SK-N-SH (cell line): ENCODE measurements around the gene SH3PXD2A. TPM values are rescaled to one million over a fixed set of nuclear protein-coding genes. Genes with fewer than 3 reads are reported as not detected.
A peak's percentile ranks its signal among the peaks of the same experiment; 100 is the strongest.

Experiments used
- CTCF ChIA-PET: fragments of 300-600, 350-600 bp; formaldehyde crosslinking; extraction: SDS; loops from one replicate; lab custom pipeline; 2021; lab: Yijun Ruan, JAX
- POLR2A ChIA-PET: fragments of 350-600 bp; sonication (Branson Sonifier 250); formaldehyde crosslinking; extraction: SDS; loops from one replicate; lab custom pipeline; 2020; ENCODE audit warnings: antibody characterized with exemption, inconsistent platforms; lab: Yijun Ruan, JAX
- DNase-seq: peaks from one replicate; pipeline ENCODE4 v3.0.0; 2012
- H2AFZ ChIP-seq: fragments of 200-600 bp; sonication (generic); 2 replicates; pipeline ENCODE4 v1.8.1; 2016; ENCODE audit warnings: antibody characterized with exemption, mild to moderate bottlenecking, low read depth
- H3F3A ChIP-seq: fragments of 200-600 bp; sonication (generic); replicated peaks from 2 replicates; pipeline ENCODE3; 2016; ENCODE audit warnings: antibody characterized with exemption, mild to moderate bottlenecking; ENCODE audit not compliant: insufficient read depth
- H3K27ac ChIP-seq, 2 experiments: fragments of 200-500 bp in 1 of 2; fragments of 200-600 bp in 1 of 2; sonication (Bioruptor generic) in 1 of 2; sonication (generic), shearing (Covaris generic) in 1 of 2; 2 replicates each; pipeline versions ENCODE4 v1.5.1 to v1.6.1; 2014 to 2016; ENCODE audit warnings: low read depth in 2 of 2, inconsistent platforms in 1 of 2, low read length in 1 of 2, mild to moderate bottlenecking in 1 of 2, mixed read lengths in 1 of 2
- H3K27me3 ChIP-seq: fragments of 200-600 bp; sonication (generic), shearing (Covaris generic); 2 replicates; pipeline ENCODE4 v1.6.1; 2016; ENCODE audit warnings: mixed run types; ENCODE audit not compliant: insufficient read depth
- H3K36me3 ChIP-seq, 2 experiments: fragments of 200-500 bp in 1 of 2; fragments of 200-600 bp in 1 of 2; sonication (Bioruptor generic) in 1 of 2; sonication (generic) in 1 of 2; replicated peaks in 1 of 2; 2 replicates each; pipeline versions ENCODE3 to v1.5.1; 2014 to 2016; ENCODE audit warnings: low read length in 1 of 2, mild to moderate bottlenecking in 1 of 2; ENCODE audit not compliant: insufficient read depth in 2 of 2, control insufficient read depth in 1 of 2
- H3K4me1 ChIP-seq, 2 experiments: fragments of 200-500 bp in 1 of 2; fragments of 200-600 bp in 1 of 2; sonication (Bioruptor generic) in 1 of 2; sonication (generic), shearing (Covaris generic) in 1 of 2; 2 replicates each; pipeline versions ENCODE4 v1.5.1 to v1.6.1; 2014 to 2016; ENCODE audit warnings: low read depth in 1 of 2, low read length in 1 of 2, mixed run types in 1 of 2; ENCODE audit not compliant: insufficient read depth in 2 of 2, control insufficient read depth in 1 of 2
- H3K4me2 ChIP-seq: fragments of 200-600 bp; sonication (generic), shearing (Covaris generic); 2 replicates; pipeline ENCODE4 v1.6.1; 2017; ENCODE audit warnings: mixed run types
- H3K4me3 ChIP-seq, 2 experiments: fragments of 200-500 bp in 1 of 2; fragments of 200-600 bp in 1 of 2; sonication (Bioruptor generic) in 1 of 2; sonication (generic), shearing (Covaris generic) in 1 of 2; 2 replicates each; pipeline versions ENCODE4 v1.5.1 to v1.8.1; 2014 to 2016; ENCODE audit warnings: low read depth in 2 of 2, inconsistent platforms in 1 of 2, low read length in 1 of 2, mild to moderate bottlenecking in 1 of 2, mixed read lengths in 1 of 2, moderate library complexity in 1 of 2
- H3K79me2 ChIP-seq: fragments of 200-600 bp; sonication (generic); 2 replicates; pipeline ENCODE4 v1.8.1; 2017; ENCODE audit warnings: mild to moderate bottlenecking; ENCODE audit not compliant: insufficient read depth
- H3K9ac ChIP-seq: fragments of 200-600 bp; sonication (generic); 2 replicates; pipeline ENCODE4 v1.6.1; 2017; ENCODE audit warnings: mixed run types
- H3K9me2 ChIP-seq: fragments of 200-600 bp; sonication (generic); 2 replicates; pipeline ENCODE4 v1.6.1; 2017; ENCODE audit warnings: mixed run types
- H3K9me3 ChIP-seq: fragments of 200-600 bp; sonication (generic); 2 replicates; pipeline ENCODE4 v1.6.1; 2017; ENCODE audit warnings: mixed run types, mild to moderate bottlenecking, moderate library complexity
- H4K20me1 ChIP-seq: fragments of 200-600 bp; sonication (generic); 2 replicates; pipeline ENCODE4 v1.6.1; 2017; ENCODE audit warnings: mild to moderate bottlenecking, mixed run types; ENCODE audit not compliant: insufficient read depth
- ELF1 ChIP-seq: IDR thresholded peaks from 2 replicates; pipeline ENCODE4 v1.4.0; 2012
- EP300 ChIP-seq, 2 experiments: IDR thresholded peaks; 2 replicates each; pipeline versions ENCODE4 v1.4.0 to v1.6.1; 2012; ENCODE audit warnings: borderline replicate concordance in 1 of 2, low read depth in 1 of 2, low read length in 1 of 2
- FOSL2 ChIP-seq: IDR thresholded peaks from 2 replicates; pipeline ENCODE4 v1.4.0; 2012; ENCODE audit warnings: low read depth, mild to moderate bottlenecking, moderate library complexity, borderline replicate concordance
- FOXM1 ChIP-seq: IDR thresholded peaks from 2 replicates; pipeline ENCODE4 v1.4.0; 2012; ENCODE audit warnings: low read depth, mild to moderate bottlenecking
- GATA2 ChIP-seq: sonication (generic); formaldehyde crosslinking; IDR thresholded peaks from 2 replicates; pipeline ENCODE4 v1.5.0; 2020; ENCODE audit warnings: mild to moderate bottlenecking, missing genetic modification reagents
- RAD21 ChIP-seq: IDR thresholded peaks from 2 replicates; pipeline ENCODE4 v1.6.1; 2012; ENCODE audit warnings: mild to moderate bottlenecking, low read length
- RCOR1 ChIP-seq: fragments of 150-350 bp; IDR thresholded peaks from 2 replicates; pipeline ENCODE4 v1.6.1; 2017; ENCODE audit warnings: antibody characterized with exemption, low read length
- RFX5 ChIP-seq: IDR thresholded peaks from 2 replicates; pipeline ENCODE4 v1.6.1; 2012; ENCODE audit warnings: mild to moderate bottlenecking, improper control_type of control experiment, low read length
- SIN3A ChIP-seq: IDR thresholded peaks from 2 replicates; pipeline ENCODE4 v1.6.1; 2012; ENCODE audit warnings: low read depth, mild to moderate bottlenecking, low read length, moderate library complexity, borderline replicate concordance
- SMC3 ChIP-seq: IDR thresholded peaks from 2 replicates; pipeline ENCODE4 v1.6.1; 2012; ENCODE audit warnings: low read depth, low read length, improper control_type of control experiment
- TCF12 ChIP-seq: IDR thresholded peaks from 2 replicates; pipeline ENCODE4 v1.4.0; 2012
- TEAD4 ChIP-seq: IDR thresholded peaks from 2 replicates; pipeline ENCODE4 v1.4.0; 2012; ENCODE audit warnings: mild to moderate bottlenecking, borderline replicate concordance; ENCODE audit not compliant: insufficient read depth
- YY1 ChIP-seq: IDR thresholded peaks from 2 replicates; pipeline ENCODE4 v1.4.0; 2012; ENCODE audit warnings: low read depth, mild to moderate bottlenecking
- WGBS: methylation state at CpG from one replicate; pipeline ENCODE4 v1.1.6; 2017; ENCODE audit warnings: low lambda C conversion rate; 5-methylcytosine and 5-hydroxymethylcytosine counted together
- polyA plus RNA-seq, 3 experiments: library from polyadenylated mRNA; depleted of rRNA; stranded (reverse); fragments of >200 nt; gene quantifications; 2 replicates each; pipeline ENCODE4 v1.2.3, GENCODE V29; 2012
- TF ChIP-seq, protein P1 (sequence below): IDR thresholded peaks from 2 replicates; pipeline ENCODE4 v1.4.0; 2012; ENCODE audit warnings: low read depth, borderline replicate concordance
- TF ChIP-seq, protein P2 (sequence below): fragments of 150-350 bp; IDR thresholded peaks from 2 replicates; pipeline ENCODE4 v1.6.1; 2017; ENCODE audit warnings: antibody characterized with exemption, low read length, low read depth, borderline replicate concordance
- TF ChIP-seq, protein P3 (sequence below): fragments of 200-600 bp; sonication (generic); IDR thresholded peaks from 2 replicates; pipeline ENCODE4 v1.6.1; 2017; ENCODE audit warnings: antibody characterized with exemption, mild to moderate bottlenecking, moderate library complexity

Gene SH3PXD2A
- polyA plus RNA-seq, 1 of the 3 experiments (the other 2 are of a cell fraction): 2.5 TPM

DNA sequence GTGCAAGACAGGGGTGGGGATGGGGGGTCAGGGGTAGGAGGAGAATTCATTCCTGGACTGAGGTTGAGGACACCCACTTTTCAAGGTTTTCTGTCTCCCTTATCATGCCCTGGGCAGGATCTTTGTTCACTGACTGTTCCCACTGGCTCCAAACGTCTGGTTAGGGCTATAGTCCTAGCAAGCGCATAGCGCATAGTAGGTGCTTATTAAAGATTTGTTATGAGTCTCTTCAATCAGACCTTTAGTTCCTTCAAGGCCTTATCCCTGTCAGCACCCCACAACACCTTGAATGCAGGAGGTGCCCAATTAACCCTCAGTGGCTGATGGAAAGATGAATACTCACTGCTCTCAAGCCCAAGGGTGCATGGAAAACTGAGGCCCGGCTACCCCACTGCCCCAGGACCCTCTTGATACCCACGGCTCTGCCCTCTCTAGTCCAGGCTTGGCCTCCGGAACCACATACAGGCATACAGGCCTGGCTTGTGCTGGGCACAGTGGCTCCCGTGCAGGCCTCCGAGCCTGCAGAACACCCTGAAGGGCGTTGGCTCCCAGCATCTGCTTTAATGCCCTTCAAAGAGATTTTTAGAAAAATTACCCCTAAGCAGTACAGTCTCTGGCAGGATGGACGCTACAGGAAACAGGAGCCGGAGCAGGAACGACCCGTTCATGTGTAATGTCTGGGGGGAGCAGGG lies 177.7 kb downstream of the SH3PXD2A start (continued):
- TF ChIP-seq, protein P1, sequence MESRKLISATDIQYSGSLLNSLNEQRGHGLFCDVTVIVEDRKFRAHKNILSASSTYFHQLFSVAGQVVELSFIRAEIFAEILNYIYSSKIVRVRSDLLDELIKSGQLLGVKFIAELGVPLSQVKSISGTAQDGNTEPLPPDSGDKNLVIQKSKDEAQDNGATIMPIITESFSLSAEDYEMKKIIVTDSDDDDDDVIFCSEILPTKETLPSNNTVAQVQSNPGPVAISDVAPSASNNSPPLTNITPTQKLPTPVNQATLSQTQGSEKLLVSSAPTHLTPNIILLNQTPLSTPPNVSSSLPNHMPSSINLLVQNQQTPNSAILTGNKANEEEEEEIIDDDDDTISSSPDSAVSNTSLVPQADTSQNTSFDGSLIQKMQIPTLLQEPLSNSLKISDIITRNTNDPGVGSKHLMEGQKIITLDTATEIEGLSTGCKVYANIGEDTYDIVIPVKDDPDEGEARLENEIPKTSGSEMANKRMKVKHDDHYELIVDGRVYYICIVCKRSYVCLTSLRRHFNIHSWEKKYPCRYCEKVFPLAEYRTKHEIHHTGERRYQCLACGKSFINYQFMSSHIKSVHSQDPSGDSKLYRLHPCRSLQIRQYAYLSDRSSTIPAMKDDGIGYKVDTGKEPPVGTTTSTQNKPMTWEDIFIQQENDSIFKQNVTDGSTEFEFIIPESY: no peak
- no peak for TF ChIP-seq RCOR1
- no peak for TF ChIP-seq YY1
- TF ChIP-seq ELF1: no peak
- TF ChIP-seq RFX5: no peak
- no peak for TF ChIP-seq SIN3A
- TF ChIP-seq, protein P2, sequence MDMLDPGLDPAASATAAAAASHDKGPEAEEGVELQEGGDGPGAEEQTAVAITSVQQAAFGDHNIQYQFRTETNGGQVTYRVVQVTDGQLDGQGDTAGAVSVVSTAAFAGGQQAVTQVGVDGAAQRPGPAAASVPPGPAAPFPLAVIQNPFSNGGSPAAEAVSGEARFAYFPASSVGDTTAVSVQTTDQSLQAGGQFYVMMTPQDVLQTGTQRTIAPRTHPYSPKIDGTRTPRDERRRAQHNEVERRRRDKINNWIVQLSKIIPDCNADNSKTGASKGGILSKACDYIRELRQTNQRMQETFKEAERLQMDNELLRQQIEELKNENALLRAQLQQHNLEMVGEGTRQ: no peak
- TF ChIP-seq, protein P3, sequence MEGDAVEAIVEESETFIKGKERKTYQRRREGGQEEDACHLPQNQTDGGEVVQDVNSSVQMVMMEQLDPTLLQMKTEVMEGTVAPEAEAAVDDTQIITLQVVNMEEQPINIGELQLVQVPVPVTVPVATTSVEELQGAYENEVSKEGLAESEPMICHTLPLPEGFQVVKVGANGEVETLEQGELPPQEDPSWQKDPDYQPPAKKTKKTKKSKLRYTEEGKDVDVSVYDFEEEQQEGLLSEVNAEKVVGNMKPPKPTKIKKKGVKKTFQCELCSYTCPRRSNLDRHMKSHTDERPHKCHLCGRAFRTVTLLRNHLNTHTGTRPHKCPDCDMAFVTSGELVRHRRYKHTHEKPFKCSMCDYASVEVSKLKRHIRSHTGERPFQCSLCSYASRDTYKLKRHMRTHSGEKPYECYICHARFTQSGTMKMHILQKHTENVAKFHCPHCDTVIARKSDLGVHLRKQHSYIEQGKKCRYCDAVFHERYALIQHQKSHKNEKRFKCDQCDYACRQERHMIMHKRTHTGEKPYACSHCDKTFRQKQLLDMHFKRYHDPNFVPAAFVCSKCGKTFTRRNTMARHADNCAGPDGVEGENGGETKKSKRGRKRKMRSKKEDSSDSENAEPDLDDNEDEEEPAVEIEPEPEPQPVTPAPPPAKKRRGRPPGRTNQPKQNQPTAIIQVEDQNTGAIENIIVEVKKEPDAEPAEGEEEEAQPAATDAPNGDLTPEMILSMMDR: no peak
- TF ChIP-seq TEAD4: no peak
- TF ChIP-seq, all 33 proteins: peak for 0

DNA sequence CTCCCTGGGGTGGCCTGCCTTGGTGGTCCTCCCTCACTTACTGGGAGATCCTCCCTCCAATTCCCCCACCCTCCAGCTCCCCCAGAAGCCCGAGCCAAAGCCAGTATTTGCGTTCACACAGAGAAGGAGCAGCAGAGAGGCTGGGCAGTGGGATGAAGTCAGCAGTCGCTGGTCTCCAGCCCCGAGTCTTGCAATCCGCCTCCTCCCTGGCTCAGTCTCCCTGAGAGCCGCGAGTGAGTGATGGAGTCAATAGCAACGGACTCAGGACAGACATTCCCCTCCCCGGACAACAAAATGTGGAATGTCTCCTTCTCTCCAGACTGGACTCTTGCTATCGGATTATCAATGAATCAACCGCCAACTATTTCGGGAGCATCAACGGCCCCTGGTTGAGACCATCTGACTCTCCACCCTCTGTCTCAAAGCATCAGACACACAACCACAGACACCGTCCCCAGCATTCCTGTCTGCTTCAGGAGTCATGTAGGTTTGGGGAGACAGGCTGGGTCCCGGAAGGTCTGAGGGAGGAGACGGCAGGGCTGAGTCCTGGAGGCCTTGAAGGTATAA lies 178.4 kb downstream of the SH3PXD2A start:
- TF ChIP-seq FOXM1 (no peak), ELF1 (no peak), TCF12 (peak; percentile 31; the same call in 1 of the 2 replicates), EP300 (IDR thresholded peaks at IDR 0.05; ENCODE audit: borderline replicate concordance in 1 of 2, low read depth in 1 of 2, low read length in 1 of 2) (0 out of 4 replicates have a peak, but pooled peaks of 1 of the 2 experiments have one; percentile 15), RCOR1 (no peak), TEAD4 (0 out of 2 replicates have a peak, but pooled peaks have one; percentile 32), RAD21 (no peak), GATA2 (no peak), FOSL2 (no peak), SMC3 (no peak)
- DNase-seq: no peak
- Histone ChIP-seq H3K9me3 (no peaks in the 10 kb centered on the region), H3K4me3 (no peak overlapping the region), H3K36me3 (no peaks in the 10 kb centered on the region), H3K4me1 (peaks cover 0 to 22% of the 10 kb centered on the region in 2 experiments; a peak in 1 of 4 replicates), H3K27ac (peak overlapping the region in 1 of 2 experiments; percentile 70; a peak in 2 of 4 replicates), H2AFZ (no peak overlapping the region), H3K4me2 (peak overlapping the region; percentile 39; the same call in 1 of the 2 replicates), H3F3A (peaks cover 7% of the 10 kb centered on the region), H3K9me2 (no peaks in the 10 kb centered on the region), H3K27me3 (no peaks in the 10 kb centered on the region), H3K79me2 (no peaks in the 10 kb centered on the region), H3K9ac (peak overlapping the region; percentile 29; the same call in 1 of the 2 replicates), H4K20me1 (no peaks in the 10 kb centered on the region)
- WGBS: 80% methylated on average over 14 of the region's 16 CpGs
- ChIA-PET POLR2A (no interaction called here), CTCF (interaction anchor here (3.2 kb wide), 1 partner anchor 9 kb away, joined by 14 read pairs; no protein-coding TSS in a partner anchor)
